Osteoblast (primary cell): ENCODE measurements around the gene TMEM165. TPM values are rescaled to one million over a fixed set of nuclear protein-coding genes. Genes with fewer than 3 reads are reported as not detected.
A peak's percentile ranks its signal among the peaks of the same experiment; 100 is the strongest.
"Not testable (repeated sequence)": the region's sequence is repeated elsewhere in the genome, so short reads cannot be mapped to it uniquely, and the experiment has no call there.

Source experiments
- DNase-seq: peaks from one replicate; pipeline ENCODE4 v3.0.0; 2011; ENCODE audit warnings: low spot score, mixed read lengths; ENCODE audit not compliant: insufficient read length; ENCODE audit errors: missing footprints
- H2AFZ ChIP-seq: 2 replicates; pipeline ENCODE4 v1.6.0; 2011; ENCODE audit warnings: mild to moderate bottlenecking, low read length
- H3K27ac ChIP-seq: 2 replicates; pipeline ENCODE4 v1.5.1; 2011; ENCODE audit warnings: mild to moderate bottlenecking, low read depth, low read length, moderate library complexity
- H3K27me3 ChIP-seq: 2 replicates; pipeline ENCODE4 v1.6.0; 2012; ENCODE audit warnings: mild to moderate bottlenecking, control low read depth, inconsistent platforms, low read length, moderate library complexity; ENCODE audit not compliant: insufficient read depth
- H3K36me3 ChIP-seq: 2 replicates; pipeline ENCODE4 v1.5.1; 2011; ENCODE audit warnings: mild to moderate bottlenecking, low read length, control low read depth, moderate library complexity; ENCODE audit not compliant: insufficient read depth
- H3K4me1 ChIP-seq: 2 replicates; pipeline ENCODE4 v1.5.1; 2011; ENCODE audit warnings: mild to moderate bottlenecking, low read length, control low read depth, moderate library complexity; ENCODE audit not compliant: insufficient read depth
- H3K4me2 ChIP-seq: 2 replicates; pipeline ENCODE4 v1.6.0; 2011; ENCODE audit warnings: mild to moderate bottlenecking, low read length; ENCODE audit not compliant: insufficient read depth
- H3K4me3 ChIP-seq: fragments of 200-600 bp; sonication (generic); 3 replicates; pipeline ENCODE4 v1.5.1; 2012; ENCODE audit warnings: mild to moderate bottlenecking, low read length, inconsistent platforms; ENCODE audit not compliant: insufficient read depth
- H3K79me2 ChIP-seq: 2 replicates; pipeline ENCODE4 v1.6.0; 2012; ENCODE audit warnings: mild to moderate bottlenecking, low read length, control low read depth, inconsistent platforms; ENCODE audit not compliant: insufficient read depth
- H3K9me3 ChIP-seq: 2 replicates; pipeline ENCODE4 v1.5.1; 2011; ENCODE audit warnings: low read depth, low read length, control low read depth
- H4K20me1 ChIP-seq: 2 replicates; pipeline ENCODE4 v1.6.0; 2012; ENCODE audit warnings: mild to moderate bottlenecking, low read length, control low read depth; ENCODE audit not compliant: insufficient read depth
- total RNA-seq: library from RNA; depleted of rRNA; stranded (reverse); fragments of >200 nt; gene quantifications from 2 replicates; pipeline ENCODE4 v1.2.3, GENCODE V29; 2012
- TF ChIP-seq, protein P1 (sequence below): IDR thresholded peaks from 2 replicates; pipeline ENCODE4 v1.5.1; 2011; ENCODE audit warnings: mild to moderate bottlenecking, low read depth, low read length, moderate library complexity; ENCODE audit errors: extremely low read depth

The TMEM165 gene
- total RNA-seq, 1 donor: 151 TPM

DNA sequence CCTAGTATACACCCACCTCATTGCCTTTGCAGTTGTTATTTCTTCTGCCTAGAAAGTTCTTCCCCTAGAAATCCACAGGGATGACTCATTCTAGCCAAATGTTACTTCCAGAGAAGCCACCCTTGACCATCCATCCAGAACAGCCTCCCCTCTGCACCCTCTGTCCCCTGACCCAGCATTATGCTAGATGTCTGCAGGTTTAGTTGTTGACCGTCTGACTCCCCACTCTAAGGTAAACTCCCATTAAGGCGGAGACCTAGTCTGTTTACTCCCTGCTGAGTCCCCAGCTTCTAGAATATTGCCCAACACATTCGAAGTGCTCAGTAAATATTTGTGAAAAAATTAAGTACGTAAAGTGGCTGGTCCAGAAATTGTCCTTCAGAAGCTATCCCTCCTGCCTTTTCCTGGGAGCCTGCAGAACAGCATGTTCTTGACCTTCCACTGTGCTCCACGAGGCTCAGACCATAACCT is 38.7 kb upstream of the TMEM165 start:
- DNase-seq: peak; percentile 89
- Histone ChIP-seq H3K4me2 (no peak overlapping the region), H4K20me1 (no peaks in the 10 kb centered on the region), H3K4me3 (no peak overlapping the region), H3K79me2 (no peaks in the 10 kb centered on the region), H2AFZ (no peak overlapping the region), H3K27ac (no peak overlapping the region), H3K9me3 (no peaks in the 10 kb centered on the region), H3K27me3 (no peaks in the 10 kb centered on the region), H3K36me3 (no peaks in the 10 kb centered on the region), H3K4me1 (peaks cover 20% of the 10 kb centered on the region)
- TF ChIP-seq, protein P1, sequence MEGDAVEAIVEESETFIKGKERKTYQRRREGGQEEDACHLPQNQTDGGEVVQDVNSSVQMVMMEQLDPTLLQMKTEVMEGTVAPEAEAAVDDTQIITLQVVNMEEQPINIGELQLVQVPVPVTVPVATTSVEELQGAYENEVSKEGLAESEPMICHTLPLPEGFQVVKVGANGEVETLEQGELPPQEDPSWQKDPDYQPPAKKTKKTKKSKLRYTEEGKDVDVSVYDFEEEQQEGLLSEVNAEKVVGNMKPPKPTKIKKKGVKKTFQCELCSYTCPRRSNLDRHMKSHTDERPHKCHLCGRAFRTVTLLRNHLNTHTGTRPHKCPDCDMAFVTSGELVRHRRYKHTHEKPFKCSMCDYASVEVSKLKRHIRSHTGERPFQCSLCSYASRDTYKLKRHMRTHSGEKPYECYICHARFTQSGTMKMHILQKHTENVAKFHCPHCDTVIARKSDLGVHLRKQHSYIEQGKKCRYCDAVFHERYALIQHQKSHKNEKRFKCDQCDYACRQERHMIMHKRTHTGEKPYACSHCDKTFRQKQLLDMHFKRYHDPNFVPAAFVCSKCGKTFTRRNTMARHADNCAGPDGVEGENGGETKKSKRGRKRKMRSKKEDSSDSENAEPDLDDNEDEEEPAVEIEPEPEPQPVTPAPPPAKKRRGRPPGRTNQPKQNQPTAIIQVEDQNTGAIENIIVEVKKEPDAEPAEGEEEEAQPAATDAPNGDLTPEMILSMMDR: no peak

- Histone ChIP-seq H3K27ac (peak overlapping the region; percentile 47), H3K9me3 (no peaks in the 10 kb centered on the region), H2AFZ (no peak overlapping the region), H3K4me1 (peaks cover 20% of the 10 kb centered on the region), H3K4me3 (no peak overlapping the region), H3K4me2 (peak overlapping the region; percentile 74), H3K27me3 (no peaks in the 10 kb centered on the region), H3K79me2 (no peaks in the 10 kb centered on the region), H4K20me1 (no peaks in the 10 kb centered on the region), H3K36me3 (no peaks in the 10 kb centered on the region)
- TF ChIP-seq, protein P1: no peak
- DNase-seq: no peak
These were observed 37.5 kb upstream of the TMEM165 start for GRCh38 chr4:55358246-55358645.

DNA sequence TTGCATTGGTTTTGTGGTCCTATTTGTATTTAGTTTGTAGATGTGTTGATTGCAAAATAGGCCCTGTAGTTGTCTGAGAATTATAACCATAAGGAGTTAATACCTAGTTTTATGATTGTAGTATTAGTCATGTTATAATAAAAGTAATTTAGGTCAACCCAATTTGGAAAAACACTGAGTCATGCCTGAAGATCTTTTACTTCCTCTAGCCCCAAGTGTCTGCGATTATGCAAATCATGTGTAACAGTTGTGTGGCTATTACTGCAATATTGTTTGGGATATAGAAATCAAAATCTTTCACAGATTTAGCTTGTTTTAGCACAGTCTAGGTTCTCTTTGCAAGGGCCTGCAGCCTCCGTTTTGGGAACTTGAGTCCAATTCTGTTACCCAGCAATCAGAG is 37.1 kb upstream of the TMEM165 start:
- Histone ChIP-seq H4K20me1 (no peaks in the 10 kb centered on the region), H3K4me1 (peaks cover 20% of the 10 kb centered on the region), H2AFZ (peak overlapping the region; percentile 65), H3K27me3 (no peaks in the 10 kb centered on the region), H3K79me2 (no peaks in the 10 kb centered on the region), H3K9me3 (no peaks in the 10 kb centered on the region), H3K4me2 (peak overlapping the region; percentile 74), H3K27ac (peak overlapping the region; percentile 82), H3K4me3 (no peak overlapping the region), H3K36me3 (no peaks in the 10 kb centered on the region)
- DNase-seq: peak; percentile 87
- TF ChIP-seq, protein P1: no peak

- Histone ChIP-seq H2AFZ (peak overlapping the region; percentile 65), H3K4me2 (peak overlapping the region; percentile 74), H3K79me2 (no peaks in the 10 kb centered on the region), H3K36me3 (no peaks in the 10 kb centered on the region), H3K4me3 (peak overlapping the region; percentile 4), H3K9me3 (no peaks in the 10 kb centered on the region), H3K27me3 (no peaks in the 10 kb centered on the region), H3K27ac (peak overlapping the region; percentile 82), H3K4me1 (peaks cover 20% of the 10 kb centered on the region), H4K20me1 (no peaks in the 10 kb centered on the region)
- TF ChIP-seq, protein P1: no peak
- peak; percentile 62 for DNase-seq
These were observed 36.3 kb upstream of the TMEM165 start for GRCh38 chr4:55359397-55359916.

- H3K4me2 ChIP-seq, H3K4me3 ChIP-seq, DNase-seq, H3K36me3 ChIP-seq, H3K27ac ChIP-seq, H3K79me2 ChIP-seq, H3K27me3 ChIP-seq, H2AFZ ChIP-seq, H3K9me3 ChIP-seq, H4K20me1 ChIP-seq: not testable (repeated sequence)
- H3K4me1 ChIP-seq: peaks cover 15% of the 10 kb centered on the region
These were observed 32.8 kb upstream of the TMEM165 start for GRCh38 chr4:55362938-55363337.
